HCT116 (cell line): ENCODE measurements around the gene ACTG1. TPM values are rescaled to one million over a fixed set of nuclear protein-coding genes. Genes with fewer than 3 reads are reported as not detected.

Experiments
- ATAC-seq: fragments of 200-7000 bp; cut with Tn5 transposase; 2 replicates; pipeline ENCODE4 v1.9.1; 2020; ENCODE audit warnings: mild to moderate bottlenecking, moderate library complexity
- BruUV-seq: library from RNA; stranded (reverse); fragments of 400-500 nt; replicated peaks from 2 replicates; lab custom pipeline; 2021; lab: Mats Ljungman, UMichigan
- CTCF ChIA-PET: fragments of 300-600 bp; sonication (Branson Sonifier 250); formaldehyde crosslinking; loops from one replicate; lab custom pipeline; 2021; ENCODE audit warnings: antibody characterized with exemption; lab: Charles Lee
- POLR2A ChIA-PET: fragments of 300-600, 350-600 bp; sonication (Branson Sonifier 250); formaldehyde crosslinking; loops from one replicate; lab custom pipeline; 2021; ENCODE audit warnings: antibody characterized with exemption; lab: Charles Lee
- RAD21 ChIA-PET, 2 experiments: fragments of 300-600 bp; sonication (Branson Sonifier 250); formaldehyde crosslinking; loops; one replicate each; lab custom pipeline; 2023; ENCODE audit warnings: low total read pairs in 2 of 2; ENCODE audit not compliant: uncharacterized antibody in 2 of 2, unreplicated experiment in 2 of 2, low non-redundant PET in 1 of 2; lab: Charles Lee
- DNase-seq: peaks from one replicate; pipeline ENCODE4 v3.0.0-alpha.2; 2010; ENCODE audit warnings: low read depth, low spot score
- H2AFZ ChIP-seq: fragments of 200-600 bp; shearing (Covaris generic), sonication (generic); 2 replicates; pipeline ENCODE4 v1.6.1; 2017; ENCODE audit warnings: low read depth, mixed run types, mixed read lengths, antibody characterized with exemption, low read length; ENCODE audit not compliant: poor library complexity, severe bottlenecking
- H3K27ac ChIP-seq: 2 replicates; pipeline ENCODE4 v1.5.1; 2012; ENCODE audit warnings: low read depth, low read length
- H3K27me3 ChIP-seq: fragments of 200-600 bp; sonication (generic); 2 replicates; pipeline ENCODE4 v1.6.1; 2016; ENCODE audit warnings: mixed run types, low read length, mixed read lengths; ENCODE audit not compliant: insufficient read depth
- H3K36me3 ChIP-seq, 2 experiments: fragments of 200-500 bp in 1 of 2; fragments of 200-600 bp in 1 of 2; sonication (Bioruptor generic) in 1 of 2; sonication (generic) in 1 of 2; 2 replicates each; pipeline versions ENCODE4 v1.5.1 to v1.6.1; 2014 to 2016; ENCODE audit warnings: low read length in 2 of 2, inconsistent platforms in 1 of 2, mixed read lengths in 1 of 2, mixed run types in 1 of 2; ENCODE audit not compliant: insufficient read depth in 2 of 2, control insufficient read depth in 1 of 2
- H3K4me1 ChIP-seq, 2 experiments: fragments of 200-600 bp in 1 of 2; sonication (generic) in 1 of 2; 2 replicates each; pipeline versions ENCODE4 v1.5.1 to v1.6.1; 2012 to 2017; ENCODE audit warnings: low read length in 2 of 2, inconsistent platforms in 1 of 2, mild to moderate bottlenecking in 1 of 2, mixed read lengths in 1 of 2, mixed run types in 1 of 2, moderate library complexity in 1 of 2; ENCODE audit not compliant: insufficient read depth in 2 of 2, control insufficient read depth in 1 of 2
- H3K4me2 ChIP-seq: fragments of 200-600 bp; sonication (generic); 2 replicates; pipeline ENCODE4 v1.6.1; 2017; ENCODE audit warnings: mixed run types, low read length, mixed read lengths
- H3K4me3 ChIP-seq, 2 experiments: fragments of 200-600 bp in 1 of 2; sonication (generic) in 1 of 2; replicated peaks in 1 of 2; 2 replicates each; pipeline ENCODE4 v1.5.1; 2011 to 2016; ENCODE audit warnings: low read length in 2 of 2, control low read depth in 1 of 2, low read depth in 1 of 2, mild to moderate bottlenecking in 1 of 2, mixed read lengths in 1 of 2, mixed run types in 1 of 2
- H3K79me2 ChIP-seq: fragments of 200-600 bp; sonication (generic); 2 replicates; pipeline ENCODE4 v1.6.1; 2017; ENCODE audit warnings: mild to moderate bottlenecking, mixed run types, low read length, moderate library complexity, mixed read lengths; ENCODE audit not compliant: insufficient read depth
- H3K9ac ChIP-seq: fragments of 200-600 bp; sonication (generic); 2 replicates; pipeline ENCODE4 v1.6.1; 2016; ENCODE audit warnings: low read length, mixed read lengths
- H3K9me2 ChIP-seq: fragments of 200-600 bp; sonication (generic), shearing (Covaris generic); 2 replicates; pipeline ENCODE4 v1.6.1; 2017; ENCODE audit warnings: mixed run types, mild to moderate bottlenecking, moderate library complexity; ENCODE audit not compliant: insufficient read depth
- H3K9me3 ChIP-seq, 2 experiments: fragments of 200-500 bp in 1 of 2; fragments of 200-600 bp in 1 of 2; sonication (Bioruptor generic) in 1 of 2; sonication (generic) in 1 of 2; 2 replicates each; pipeline ENCODE4 v1.6.1; 2014 to 2017; ENCODE audit warnings: low read length in 2 of 2, mixed read lengths in 2 of 2, inconsistent platforms in 1 of 2, low read depth in 1 of 2, mild to moderate bottlenecking in 1 of 2, mixed run types in 1 of 2, moderate library complexity in 1 of 2; ENCODE audit not compliant: control insufficient read depth in 1 of 2, insufficient read depth in 1 of 2
- H4K20me1 ChIP-seq: fragments of 200-600 bp; sonication (generic), shearing (Covaris generic); 2 replicates; pipeline ENCODE4 v1.6.1; 2017; ENCODE audit warnings: mixed run types, mild to moderate bottlenecking, moderate library complexity; ENCODE audit not compliant: insufficient read depth
- CEBPB ChIP-seq: IDR thresholded peaks from 2 replicates; pipeline ENCODE4 v1.6.1; 2012; ENCODE audit warnings: low read depth
- EGR1 ChIP-seq: IDR thresholded peaks from 2 replicates; pipeline ENCODE4 v1.6.1; 2012; ENCODE audit warnings: low read depth
- SP1 ChIP-seq: IDR thresholded peaks from 2 replicates; pipeline ENCODE4 v1.6.1; 2012; ENCODE audit warnings: low read depth
- TCF7L2 ChIP-seq: IDR thresholded peaks from 2 replicates; pipeline ENCODE4 v1.7.0; 2011; ENCODE audit warnings: borderline replicate concordance, inconsistent platforms; ENCODE audit not compliant: insufficient read depth, insufficient read length; ENCODE audit errors: extremely low read depth
- ZFX ChIP-seq: fragments of 450-650 bp; IDR thresholded peaks from 2 replicates; pipeline ENCODE4 v1.6.1; 2017
- ZNF274 ChIP-seq: fragments of 200-500 bp; sonication (Bioruptor generic); IDR thresholded peaks from 2 replicates; pipeline ENCODE4 v1.6.1; 2014; ENCODE audit warnings: mild to moderate bottlenecking, low read depth, low read length, inconsistent platforms
- intact Hi-C: fragments of 100-400 bp; cut with micrococcal nuclease; formaldehyde crosslinking; loops from 2 replicates; pipeline ENCODE4 v1.10.0; 2022
- total RNA-seq: library from RNA; stranded (reverse); gene quantifications from one replicate; pipeline ENCODE4 v1.2.1, GENCODE V29; 2021; ENCODE audit not compliant: unreplicated experiment
- TF ChIP-seq, protein P1 (sequence below): IDR thresholded peaks from 2 replicates; pipeline ENCODE4 v1.6.1; 2011; ENCODE audit warnings: mild to moderate bottlenecking, low read length, moderate library complexity; ENCODE audit not compliant: insufficient replicate concordance; ENCODE audit errors: extremely low read depth
- TF ChIP-seq, protein P2 (sequence below): IDR thresholded peaks from 2 replicates; pipeline ENCODE4 v1.6.1; 2012
- TF ChIP-seq, protein P3 (sequence below): IDR thresholded peaks from 2 replicates; pipeline ENCODE4 v1.6.1; 2012; ENCODE audit warnings: low read depth

The ACTG1 gene
- total RNA-seq, 1 experiment from 2014 or later, result 6,223 TPM

DNA sequence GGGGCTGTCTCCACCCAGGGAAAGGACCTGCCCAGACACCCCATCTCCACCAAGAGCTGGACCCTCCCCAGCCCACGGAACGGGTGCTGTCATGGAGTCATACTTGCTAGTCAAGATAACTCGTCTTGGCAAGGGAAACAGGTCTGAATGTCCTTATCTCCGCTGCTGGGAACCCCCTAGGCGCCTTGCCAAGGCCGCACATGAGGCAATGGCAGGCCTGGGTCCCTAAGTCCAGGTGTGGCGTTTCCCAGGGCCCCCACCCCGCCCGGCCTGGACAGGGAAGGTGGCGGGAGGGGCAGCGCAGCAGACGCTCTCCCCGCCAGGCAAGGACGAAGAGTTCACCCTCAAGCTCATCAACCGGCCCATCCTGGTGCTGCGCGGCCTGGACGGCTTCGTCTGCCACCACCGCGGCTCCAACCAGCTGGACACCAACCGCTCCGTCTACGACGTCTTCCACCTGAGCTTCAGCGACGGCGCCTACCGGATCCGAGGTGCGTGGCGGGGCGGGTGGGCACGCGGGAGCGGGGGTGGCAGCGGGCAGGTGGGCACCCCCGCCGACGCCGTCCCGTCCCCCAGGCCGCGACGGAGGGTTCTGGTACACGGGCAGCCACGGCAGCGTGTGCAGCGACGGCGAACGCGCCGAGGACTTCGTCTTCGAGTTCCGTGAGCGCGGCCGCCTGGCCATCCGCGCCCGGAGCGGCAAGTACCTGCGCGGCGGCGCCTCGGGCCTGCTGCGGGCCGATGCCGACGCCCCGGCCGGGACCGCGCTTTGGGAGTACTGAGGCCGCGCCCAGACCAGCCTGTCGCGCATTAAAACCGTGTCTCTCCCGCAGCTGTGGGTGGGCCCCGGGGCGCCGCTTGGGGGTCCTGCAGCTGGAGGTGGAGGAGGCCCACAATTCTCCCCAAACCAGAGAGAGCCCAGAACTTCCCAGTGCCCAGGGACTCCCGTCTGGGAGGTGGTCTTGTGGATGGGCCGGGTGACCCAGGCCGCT lies 24.0 kb upstream of the ACTG1 start:
- POLR2A ChIA-PET, result interaction anchor here (0.6 kb wide), 1 partner anchor 105 kb away, joined by 5 read pairs; no protein-coding TSS in a partner anchor
- BruUV-seq, result no TSS peak
- DNase-seq, result no peak

More for the DNA sequence above, 24.0 kb upstream of the ACTG1 start:
- ChIA-PET CTCF (interaction anchor here (1.0 kb wide), 3 partner anchors 21 to 394 kb away, joined by 3 to 6 read pairs (median 4); no protein-coding TSS in a partner anchor), RAD21 (interaction anchor here (1.0 kb wide), 2 partner anchors 52 kb away, joined by 3 to 5 read pairs; no protein-coding TSS in a partner anchor)
- H4K20me1 ChIP-seq, result no peaks in the 10 kb centered on the region
- H3K4me2 ChIP-seq, result no peak overlapping the region
- ATAC-seq, result no peak
- no peak overlapping the region for H3K4me3 ChIP-seq
- no peak for TF ChIP-seq CEBPB
- TF ChIP-seq ZNF274, result no peak
- TF ChIP-seq, protein P1, sequence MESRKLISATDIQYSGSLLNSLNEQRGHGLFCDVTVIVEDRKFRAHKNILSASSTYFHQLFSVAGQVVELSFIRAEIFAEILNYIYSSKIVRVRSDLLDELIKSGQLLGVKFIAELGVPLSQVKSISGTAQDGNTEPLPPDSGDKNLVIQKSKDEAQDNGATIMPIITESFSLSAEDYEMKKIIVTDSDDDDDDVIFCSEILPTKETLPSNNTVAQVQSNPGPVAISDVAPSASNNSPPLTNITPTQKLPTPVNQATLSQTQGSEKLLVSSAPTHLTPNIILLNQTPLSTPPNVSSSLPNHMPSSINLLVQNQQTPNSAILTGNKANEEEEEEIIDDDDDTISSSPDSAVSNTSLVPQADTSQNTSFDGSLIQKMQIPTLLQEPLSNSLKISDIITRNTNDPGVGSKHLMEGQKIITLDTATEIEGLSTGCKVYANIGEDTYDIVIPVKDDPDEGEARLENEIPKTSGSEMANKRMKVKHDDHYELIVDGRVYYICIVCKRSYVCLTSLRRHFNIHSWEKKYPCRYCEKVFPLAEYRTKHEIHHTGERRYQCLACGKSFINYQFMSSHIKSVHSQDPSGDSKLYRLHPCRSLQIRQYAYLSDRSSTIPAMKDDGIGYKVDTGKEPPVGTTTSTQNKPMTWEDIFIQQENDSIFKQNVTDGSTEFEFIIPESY, result no peak
- no peak for TF ChIP-seq EGR1
- TF ChIP-seq SP1, result no peak
- no peak for TF ChIP-seq TCF7L2
- TF ChIP-seq, protein P2, sequence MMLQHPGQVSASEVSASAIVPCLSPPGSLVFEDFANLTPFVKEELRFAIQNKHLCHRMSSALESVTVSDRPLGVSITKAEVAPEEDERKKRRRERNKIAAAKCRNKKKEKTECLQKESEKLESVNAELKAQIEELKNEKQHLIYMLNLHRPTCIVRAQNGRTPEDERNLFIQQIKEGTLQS, result no peak
- TF ChIP-seq ZFX, result no peak
- TF ChIP-seq, protein P3, sequence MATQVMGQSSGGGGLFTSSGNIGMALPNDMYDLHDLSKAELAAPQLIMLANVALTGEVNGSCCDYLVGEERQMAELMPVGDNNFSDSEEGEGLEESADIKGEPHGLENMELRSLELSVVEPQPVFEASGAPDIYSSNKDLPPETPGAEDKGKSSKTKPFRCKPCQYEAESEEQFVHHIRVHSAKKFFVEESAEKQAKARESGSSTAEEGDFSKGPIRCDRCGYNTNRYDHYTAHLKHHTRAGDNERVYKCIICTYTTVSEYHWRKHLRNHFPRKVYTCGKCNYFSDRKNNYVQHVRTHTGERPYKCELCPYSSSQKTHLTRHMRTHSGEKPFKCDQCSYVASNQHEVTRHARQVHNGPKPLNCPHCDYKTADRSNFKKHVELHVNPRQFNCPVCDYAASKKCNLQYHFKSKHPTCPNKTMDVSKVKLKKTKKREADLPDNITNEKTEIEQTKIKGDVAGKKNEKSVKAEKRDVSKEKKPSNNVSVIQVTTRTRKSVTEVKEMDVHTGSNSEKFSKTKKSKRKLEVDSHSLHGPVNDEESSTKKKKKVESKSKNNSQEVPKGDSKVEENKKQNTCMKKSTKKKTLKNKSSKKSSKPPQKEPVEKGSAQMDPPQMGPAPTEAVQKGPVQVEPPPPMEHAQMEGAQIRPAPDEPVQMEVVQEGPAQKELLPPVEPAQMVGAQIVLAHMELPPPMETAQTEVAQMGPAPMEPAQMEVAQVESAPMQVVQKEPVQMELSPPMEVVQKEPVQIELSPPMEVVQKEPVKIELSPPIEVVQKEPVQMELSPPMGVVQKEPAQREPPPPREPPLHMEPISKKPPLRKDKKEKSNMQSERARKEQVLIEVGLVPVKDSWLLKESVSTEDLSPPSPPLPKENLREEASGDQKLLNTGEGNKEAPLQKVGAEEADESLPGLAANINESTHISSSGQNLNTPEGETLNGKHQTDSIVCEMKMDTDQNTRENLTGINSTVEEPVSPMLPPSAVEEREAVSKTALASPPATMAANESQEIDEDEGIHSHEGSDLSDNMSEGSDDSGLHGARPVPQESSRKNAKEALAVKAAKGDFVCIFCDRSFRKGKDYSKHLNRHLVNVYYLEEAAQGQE, result no peak
- TF ChIP-seq, all 23 proteins: peak for 0
- Histone ChIP-seq H3K79me2 (no peaks in the 10 kb centered on the region), H3K9me2 (no peaks in the 10 kb centered on the region), H3K4me1 (peaks cover 3 to 7% of the 10 kb centered on the region in 2 experiments; a peak in 2 of 4 replicates), H3K27ac (no peak overlapping the region), H3K36me3 (peaks cover 0 to 9% of the 10 kb centered on the region in 2 experiments; a peak in 1 of 4 replicates), H3K9me3 (peaks cover 0 to 2% of the 10 kb centered on the region in 2 experiments; a peak in 1 of 4 replicates), H2AFZ (no peak overlapping the region), H3K9ac (no peak overlapping the region), H3K27me3 (no peaks in the 10 kb centered on the region)
- intact Hi-C loops, result loop anchor here (1.0 to 5.0 kb wide), 2 partner anchors 52 to 164 kb away; no protein-coding TSS in a partner anchor
